ENCODE results near the gene ZSWIM8.
A peak's percentile ranks its signal among the peaks of the same experiment; 100 is the strongest.
"Not testable (repeated sequence)": the region's sequence is repeated elsewhere in the genome, so short reads cannot be mapped to it uniquely, and the experiment has no call there.

ZSWIM8 gene, protein sequence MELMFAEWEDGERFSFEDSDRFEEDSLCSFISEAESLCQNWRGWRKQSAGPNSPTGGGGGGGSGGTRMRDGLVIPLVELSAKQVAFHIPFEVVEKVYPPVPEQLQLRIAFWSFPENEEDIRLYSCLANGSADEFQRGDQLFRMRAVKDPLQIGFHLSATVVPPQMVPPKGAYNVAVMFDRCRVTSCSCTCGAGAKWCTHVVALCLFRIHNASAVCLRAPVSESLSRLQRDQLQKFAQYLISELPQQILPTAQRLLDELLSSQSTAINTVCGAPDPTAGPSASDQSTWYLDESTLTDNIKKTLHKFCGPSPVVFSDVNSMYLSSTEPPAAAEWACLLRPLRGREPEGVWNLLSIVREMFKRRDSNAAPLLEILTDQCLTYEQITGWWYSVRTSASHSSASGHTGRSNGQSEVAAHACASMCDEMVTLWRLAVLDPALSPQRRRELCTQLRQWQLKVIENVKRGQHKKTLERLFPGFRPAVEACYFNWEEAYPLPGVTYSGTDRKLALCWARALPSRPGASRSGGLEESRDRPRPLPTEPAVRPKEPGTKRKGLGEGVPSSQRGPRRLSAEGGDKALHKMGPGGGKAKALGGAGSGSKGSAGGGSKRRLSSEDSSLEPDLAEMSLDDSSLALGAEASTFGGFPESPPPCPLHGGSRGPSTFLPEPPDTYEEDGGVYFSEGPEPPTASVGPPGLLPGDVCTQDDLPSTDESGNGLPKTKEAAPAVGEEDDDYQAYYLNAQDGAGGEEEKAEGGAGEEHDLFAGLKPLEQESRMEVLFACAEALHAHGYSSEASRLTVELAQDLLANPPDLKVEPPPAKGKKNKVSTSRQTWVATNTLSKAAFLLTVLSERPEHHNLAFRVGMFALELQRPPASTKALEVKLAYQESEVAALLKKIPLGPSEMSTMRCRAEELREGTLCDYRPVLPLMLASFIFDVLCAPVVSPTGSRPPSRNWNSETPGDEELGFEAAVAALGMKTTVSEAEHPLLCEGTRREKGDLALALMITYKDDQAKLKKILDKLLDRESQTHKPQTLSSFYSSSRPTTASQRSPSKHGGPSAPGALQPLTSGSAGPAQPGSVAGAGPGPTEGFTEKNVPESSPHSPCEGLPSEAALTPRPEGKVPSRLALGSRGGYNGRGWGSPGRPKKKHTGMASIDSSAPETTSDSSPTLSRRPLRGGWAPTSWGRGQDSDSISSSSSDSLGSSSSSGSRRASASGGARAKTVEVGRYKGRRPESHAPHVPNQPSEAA (N-terminal part only)

DNA sequence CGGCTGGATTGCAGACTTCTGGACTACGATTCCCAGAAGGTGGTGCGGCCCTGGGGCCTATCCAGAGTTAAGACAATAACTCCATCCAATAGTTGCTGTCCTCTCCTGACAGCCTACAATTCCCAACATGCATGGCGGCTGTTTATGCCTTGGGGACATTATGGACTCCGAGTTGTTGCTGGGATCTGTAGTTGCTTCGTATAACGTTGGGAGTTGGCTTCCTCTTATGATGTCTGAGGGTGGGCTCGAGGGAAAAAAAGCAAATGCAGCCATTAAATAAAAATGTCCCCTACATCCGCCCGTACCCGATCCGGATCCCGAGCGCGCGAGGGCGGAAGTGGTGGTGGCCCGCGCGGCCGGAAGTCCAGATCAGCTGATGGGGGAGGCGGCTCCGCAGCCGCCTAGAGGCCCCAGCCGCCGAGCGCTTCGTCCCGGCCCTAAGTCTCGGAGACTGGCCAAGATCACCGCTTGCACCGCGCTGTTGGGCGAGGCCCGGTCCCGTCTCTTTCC, at the start of gene ZSWIM8:
Gene ZSWIM8, plus strand, starts transcription at position 396 of the 510 bp plus-strand sequence. CDS start 273 bp downstream, outside the sequence.
- DNase-seq (ENCODE audit: low spot score) = peak; percentile 92

DNA sequence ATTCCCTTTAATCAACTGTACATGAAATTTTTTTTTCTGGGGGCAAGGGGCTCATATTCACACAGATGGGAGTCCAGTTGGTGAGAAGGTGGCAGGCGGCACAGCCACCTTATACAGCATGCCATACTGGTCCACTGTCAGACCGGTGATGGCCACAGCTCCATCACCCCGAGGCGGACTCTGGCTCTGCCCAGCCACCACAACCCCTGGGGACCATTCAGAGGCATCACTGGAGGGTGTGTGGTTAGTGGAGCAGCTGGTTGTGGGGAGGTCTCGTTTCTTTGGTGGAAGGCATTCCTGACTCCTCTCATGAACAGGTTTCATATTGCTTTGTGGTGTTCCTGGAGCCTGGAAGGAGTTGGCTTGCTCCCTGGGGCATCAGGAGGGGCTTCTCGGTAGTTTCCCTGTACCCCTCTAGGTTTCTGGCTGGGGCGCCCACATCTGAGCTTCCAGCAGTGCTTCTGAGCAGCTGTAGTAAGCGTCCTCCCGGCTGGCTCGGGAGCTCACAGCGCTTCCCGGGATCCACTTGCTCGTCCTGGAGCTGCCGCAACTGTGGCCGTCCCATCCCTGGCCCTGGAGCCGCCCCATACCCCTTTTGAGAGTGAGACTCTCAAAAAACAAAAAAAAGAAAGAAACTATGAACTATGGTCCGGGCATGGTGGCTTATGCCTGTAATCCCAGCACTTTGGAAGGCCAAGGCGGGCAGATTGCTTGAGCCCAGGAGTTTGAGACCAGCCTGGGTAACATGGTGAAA, 44.7 kb upstream of the ZSWIM8 start:
- not testable (repeated sequence) for DNase-seq (ENCODE audit: low spot score)

DNA sequence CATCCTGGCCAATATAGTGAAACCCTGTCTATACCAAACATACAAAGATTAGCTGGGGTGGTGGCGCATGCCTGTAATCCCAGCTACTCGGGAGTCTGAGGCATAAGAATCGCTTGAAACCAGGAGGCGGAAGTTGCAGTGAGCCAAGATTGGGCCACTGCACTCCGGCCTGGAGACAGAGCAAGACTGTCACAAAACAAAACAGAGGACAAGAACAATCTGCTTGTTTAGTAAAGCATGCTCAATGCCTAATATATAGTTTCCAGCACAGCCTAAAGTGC, 43.0 kb upstream of the ZSWIM8 start:
- no peak for DNase-seq (ENCODE audit: low spot score)

DNA sequence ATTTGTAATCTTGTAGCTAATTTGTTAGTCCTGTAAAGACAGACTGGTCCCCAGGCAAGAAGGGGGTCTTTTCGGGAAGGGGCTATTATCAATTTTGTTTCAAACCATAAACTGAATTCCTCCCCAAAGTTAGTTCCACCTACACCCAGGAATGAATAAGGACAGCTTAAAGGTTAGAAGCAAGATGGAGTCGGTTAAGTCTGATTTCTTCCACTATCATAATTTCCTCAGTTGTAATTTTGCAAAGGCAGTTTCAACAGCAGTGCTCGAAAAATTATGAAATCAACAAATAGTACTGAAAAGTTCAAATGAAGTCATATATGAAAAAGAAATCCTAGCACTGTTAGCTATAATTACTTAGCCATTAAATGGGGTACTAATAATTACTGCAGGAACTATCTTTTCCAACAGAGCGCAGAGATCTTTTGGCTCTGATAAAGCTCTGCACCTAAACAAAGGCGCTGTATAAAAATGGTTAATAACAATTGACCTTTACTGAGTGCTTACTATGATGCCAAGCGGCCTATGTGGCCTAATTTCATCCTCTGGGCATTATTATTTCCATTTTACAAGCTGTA, 42.0 kb upstream of the ZSWIM8 start:
- DNase-seq (ENCODE audit: low spot score) = no peak

DNA sequence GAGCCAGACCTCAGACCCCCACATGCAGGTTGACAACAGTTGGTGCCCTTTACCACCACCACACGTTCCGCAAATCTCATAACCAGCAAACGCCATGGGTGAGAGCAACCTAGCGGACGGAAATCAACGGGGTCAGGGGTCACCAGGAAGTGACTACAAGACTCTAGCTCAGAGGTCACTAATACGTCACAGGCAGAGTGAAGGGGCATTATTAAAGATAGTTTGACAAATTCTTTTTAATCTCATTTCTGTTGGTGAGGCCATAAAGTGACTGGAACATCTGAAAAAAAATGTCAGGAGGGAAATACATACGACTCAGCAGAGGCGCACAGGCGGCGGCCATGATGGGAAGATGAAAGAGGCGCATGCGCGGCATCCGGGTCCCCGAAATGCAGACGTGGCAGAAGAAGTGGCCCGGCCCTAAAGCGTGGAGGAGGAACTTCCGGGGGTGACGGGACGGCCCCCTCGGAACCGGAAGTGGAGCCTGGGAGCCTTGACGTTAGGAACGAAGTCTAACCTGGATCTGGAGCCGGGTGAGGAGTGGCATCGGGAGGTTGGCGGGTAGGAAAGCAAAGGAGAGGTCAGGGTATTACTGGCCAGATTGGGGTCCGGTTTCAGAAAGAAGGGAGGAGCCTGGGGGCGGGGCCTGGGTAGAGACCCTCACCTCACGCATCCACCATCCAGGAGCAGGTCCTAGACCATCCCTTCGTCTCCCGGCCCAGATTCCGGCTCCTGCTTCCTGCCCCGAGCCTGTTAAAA, 41.3 kb upstream of the ZSWIM8 start, which contains the start of gene SEC24C:
Gene SEC24C, plus strand, starts transcription at position 468 of the 759 bp plus-strand sequence. CDS start 2,461 bp downstream, outside the sequence.
- peak; percentile 97 for DNase-seq (ENCODE audit: low spot score)

DNA sequence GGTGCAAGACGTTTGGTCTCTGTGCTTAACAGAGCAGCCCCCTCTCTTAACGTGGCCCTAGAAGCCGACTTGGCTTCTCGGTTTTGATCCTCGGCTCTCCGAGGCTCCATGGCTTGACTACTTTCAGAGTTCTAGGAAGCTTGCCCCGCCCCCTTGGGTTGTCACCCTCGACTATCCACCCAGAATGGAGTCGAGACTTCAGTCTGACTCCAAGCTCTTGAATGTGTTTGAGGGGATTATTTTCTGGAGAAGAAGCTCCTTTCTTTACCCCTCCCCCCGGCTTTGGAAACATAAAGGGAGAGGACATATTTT, 40.8 kb upstream of the ZSWIM8 start:
- peak; percentile 66 for DNase-seq (ENCODE audit: low spot score)

DNA sequence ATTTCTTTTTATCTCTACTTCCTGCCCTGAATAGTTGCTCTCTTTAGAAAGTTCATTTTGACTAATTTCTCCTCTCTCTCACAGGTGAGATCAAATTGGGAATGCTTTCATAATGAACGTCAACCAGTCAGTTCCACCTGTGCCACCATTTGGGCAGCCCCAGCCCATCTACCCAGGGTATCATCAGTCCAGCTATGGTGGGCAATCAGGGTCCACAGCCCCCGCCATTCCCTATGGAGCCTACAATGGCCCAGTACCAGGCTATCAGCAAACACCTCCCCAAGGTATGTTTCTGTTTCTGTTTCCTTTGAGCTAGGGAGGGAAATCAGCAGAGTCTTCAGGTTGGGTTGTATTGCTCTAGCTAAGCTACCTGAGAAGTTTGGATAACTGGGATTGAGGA, 38.7 kb upstream of the ZSWIM8 start:
- DNase-seq (ENCODE audit: low spot score) = no peak

DNA sequence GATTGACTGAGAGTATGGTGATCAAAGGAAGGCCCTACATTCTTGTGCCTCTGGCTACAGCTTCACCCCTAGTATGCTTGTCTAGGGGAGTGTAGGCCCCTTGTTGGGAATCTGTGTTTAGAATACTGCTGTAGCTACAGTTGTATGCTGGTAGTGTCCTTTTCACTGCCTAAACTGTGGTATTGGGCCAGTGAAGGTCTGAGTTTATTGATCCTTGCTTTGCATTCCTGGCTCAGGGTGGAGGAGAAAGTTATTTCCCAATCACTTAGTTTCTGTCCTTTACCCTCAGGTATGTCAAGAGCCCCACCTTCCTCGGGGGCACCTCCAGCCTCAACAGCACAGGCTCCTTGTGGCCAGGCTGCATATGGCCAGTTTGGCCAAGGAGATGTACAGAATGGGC, 34.6 kb upstream of the ZSWIM8 start:
- no peak for DNase-seq (ENCODE audit: low spot score)

DNA sequence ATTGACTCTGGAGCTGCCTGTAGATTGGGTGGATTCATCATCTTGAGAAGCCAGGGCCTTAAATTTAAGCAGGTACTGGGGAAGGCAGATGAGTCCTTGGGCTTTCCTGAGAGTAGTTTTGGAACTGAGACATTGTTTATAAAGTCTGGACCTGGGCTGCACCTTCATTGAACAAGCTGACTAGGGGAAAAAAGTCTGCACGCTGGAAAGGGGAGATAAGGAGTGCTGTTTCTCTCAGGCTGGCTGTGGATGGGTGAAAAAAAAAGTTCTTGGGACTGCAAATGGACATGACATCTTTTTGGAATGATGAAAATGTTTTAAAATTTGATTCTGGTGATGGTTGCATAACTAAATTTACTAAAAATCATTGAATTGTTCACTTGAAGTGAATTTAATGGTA, 29.2 kb upstream of the ZSWIM8 start:
- no peak for DNase-seq (ENCODE audit: low spot score)

DNA sequence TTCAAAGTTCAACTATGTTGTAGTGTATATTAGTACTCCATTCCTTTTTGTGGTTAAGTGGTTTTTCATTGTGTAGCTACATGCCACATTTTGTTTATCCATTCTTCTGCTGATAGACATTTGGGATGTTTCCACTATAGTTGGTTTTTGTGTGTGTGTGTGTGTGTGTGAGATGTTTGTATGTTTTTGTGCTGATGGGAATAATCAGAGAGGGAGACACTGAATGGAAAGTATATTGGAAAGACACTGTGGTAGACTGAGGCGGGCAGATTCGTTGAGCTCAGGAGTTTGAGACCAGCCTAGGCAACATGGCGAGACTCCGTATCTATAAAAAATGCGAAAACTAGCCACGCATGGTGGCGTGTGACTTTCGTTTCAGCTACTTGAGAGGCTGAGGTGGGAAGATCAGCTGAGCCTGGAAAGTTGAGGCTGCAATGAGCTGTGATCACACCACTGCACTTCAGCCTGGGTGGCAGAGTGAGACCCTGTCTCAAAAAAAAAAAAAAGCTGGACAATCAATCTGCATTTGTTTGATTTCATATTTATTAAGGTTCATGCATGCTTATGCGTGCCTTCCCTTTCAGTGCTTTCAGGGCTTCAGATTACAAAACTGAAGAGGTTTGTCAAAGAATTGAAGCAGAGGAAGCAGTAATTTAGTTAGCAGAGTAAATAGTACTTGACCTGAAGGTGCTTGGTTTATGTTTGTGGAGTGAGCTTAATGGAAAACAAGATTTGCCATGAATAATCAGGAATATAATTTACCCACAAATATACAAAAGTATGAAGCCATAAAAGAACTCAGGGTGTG, 26.5 kb upstream of the ZSWIM8 start:
- DNase-seq (ENCODE audit: low spot score) = no peak

DNA sequence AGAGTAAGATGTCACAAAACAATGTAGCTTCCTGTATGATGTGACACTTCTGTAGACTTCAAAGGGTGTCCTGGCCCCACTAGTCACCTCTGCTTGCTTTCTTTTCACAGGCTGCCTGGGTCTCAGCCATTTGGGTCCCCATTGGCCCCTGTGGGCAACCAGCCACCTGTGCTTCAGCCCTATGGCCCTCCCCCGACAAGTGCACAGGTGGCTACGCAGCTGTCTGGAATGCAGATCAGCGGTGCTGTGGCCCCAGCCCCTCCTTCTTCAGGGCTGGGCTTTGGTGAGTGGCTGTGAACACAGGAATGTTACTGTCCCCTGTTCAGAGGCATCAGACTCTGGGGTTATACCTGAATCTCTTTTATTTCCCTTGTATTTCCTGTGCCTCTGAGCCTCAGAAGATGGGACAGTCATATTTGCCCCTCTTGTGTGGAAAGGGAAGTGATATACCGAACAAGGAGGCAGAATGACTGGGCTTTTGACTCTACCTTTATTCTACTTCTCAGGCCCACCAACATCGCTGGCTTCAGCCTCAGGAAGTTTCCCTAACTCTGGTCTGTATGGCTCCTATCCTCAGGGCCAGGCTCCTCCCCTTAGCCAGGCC, 25.8 kb upstream of the ZSWIM8 start:
- DNase-seq (ENCODE audit: low spot score) = peak; percentile 86

DNA sequence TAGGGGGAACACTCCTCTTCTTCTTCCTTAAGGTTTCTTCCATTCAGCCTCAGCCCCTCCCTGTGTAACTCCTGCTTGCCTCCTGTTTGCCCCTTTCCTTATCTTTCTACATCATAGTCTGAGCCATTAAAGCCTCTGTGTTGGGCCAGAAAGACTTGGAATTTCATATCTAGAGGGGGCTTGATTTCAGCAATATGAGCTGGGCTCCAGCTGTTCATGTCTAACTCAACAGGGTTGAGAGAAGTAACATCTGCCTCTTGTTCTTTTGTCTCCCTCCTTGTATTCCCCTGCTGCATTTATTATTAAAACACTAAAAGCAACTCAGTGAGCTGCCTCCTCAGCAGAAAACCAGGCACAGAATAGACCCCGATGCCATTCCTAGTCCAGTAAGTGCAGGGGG, 23.6 kb upstream of the ZSWIM8 start:
- DNase-seq (ENCODE audit: low spot score) = no peak

DNA sequence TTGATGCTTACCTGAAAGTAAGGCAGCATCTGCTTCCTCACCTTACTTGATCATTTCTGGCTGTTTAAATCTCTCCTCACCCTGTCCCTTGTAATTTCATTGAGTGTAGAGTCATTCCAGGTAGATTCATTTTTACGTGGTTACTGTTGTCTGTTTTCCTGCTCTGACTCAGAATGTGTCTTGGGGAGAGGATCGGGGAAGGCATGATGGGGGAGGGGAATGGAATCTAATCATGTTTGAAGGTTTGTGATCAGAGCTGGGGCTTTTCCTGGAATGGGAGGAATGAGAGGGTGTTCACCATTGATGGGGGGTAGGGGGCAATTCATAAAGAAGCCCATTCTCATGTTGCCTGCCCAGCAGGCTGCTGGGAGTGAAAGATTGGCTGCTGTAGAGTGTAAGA, 22.5 kb upstream of the ZSWIM8 start:
- peak; percentile 87 for DNase-seq (ENCODE audit: low spot score)

DNA sequence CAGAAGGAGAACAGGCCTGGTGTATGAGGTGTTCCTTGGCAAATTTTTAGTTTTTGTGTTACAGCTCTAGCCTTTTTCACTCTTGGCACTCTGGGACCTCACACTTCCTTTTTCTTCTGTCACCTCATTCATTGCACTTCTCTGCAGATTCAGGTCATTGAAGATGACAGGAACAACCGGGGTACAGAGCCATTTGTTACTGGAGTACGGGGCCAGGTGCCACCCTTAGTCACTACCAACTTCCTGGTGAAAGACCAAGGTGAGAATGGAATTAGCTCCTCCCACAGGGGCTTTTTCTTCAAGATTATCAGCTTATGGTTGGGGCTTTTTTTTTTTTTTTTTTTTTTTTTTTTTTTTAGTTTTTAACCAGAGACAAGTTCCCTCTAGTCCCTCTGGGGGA, 22.1 kb upstream of the ZSWIM8 start:
- DNase-seq (ENCODE audit: low spot score) = peak; percentile 29

DNA sequence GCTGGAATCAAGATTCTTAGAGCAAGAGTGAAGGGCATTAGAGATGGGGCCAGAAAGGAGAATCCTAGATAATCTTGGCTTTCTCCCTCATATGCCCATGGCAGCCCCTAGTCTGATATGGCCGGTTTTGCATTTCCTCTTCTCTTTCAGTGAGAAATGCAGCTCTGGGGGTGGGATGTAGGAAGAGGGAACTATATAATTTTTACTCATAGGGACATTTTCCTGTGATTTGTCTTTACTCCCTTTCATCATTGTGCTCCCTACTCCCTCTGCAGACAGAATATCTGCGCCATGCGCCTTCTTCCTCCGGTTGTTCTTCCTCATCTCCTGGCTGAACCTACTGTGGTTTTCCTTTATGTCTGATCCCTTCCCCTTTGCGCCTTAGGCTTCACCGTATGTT, 20.3 kb upstream of the ZSWIM8 start:
- no peak for DNase-seq (ENCODE audit: low spot score)

DNA sequence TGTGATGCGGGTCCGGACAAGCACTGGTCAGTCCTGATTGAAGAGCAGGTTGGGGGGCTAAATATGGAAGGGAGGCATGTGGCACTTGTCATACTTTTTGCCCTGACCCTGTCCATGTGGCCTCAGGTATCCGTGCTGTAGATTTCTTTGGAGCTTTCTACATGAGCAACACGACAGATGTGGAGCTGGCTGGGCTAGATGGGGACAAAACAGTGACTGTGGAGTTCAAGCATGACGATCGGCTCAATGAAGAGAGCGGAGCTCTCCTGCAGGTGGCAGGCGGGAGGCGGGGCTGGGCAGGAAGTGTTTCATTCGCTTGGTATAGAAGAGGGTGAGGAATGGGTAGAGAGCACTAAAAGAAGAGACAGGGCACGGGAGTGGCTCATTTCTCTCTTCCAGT, 16.5 kb upstream of the ZSWIM8 start:
- no peak for DNase-seq (ENCODE audit: low spot score)

DNA sequence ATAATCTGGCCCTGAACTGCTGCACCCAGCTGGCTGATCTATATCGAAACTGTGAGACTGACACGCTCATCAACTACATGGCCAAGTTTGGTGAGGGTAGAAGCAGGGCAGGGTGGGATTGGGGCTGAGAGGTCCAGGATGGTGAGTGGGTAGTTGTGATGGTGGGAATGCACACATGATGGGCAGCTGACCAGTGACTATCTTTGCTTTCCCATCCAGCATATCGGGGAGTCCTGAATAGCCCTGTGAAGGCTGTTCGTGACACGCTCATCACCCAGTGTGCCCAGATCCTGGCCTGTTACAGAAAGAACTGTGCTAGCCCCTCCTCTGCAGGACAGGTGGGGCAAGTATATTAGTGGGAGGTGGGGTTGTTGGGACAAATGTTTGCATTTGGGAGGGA, 16.0 kb upstream of the ZSWIM8 start:
- DNase-seq (ENCODE audit: low spot score) = no peak

DNA sequence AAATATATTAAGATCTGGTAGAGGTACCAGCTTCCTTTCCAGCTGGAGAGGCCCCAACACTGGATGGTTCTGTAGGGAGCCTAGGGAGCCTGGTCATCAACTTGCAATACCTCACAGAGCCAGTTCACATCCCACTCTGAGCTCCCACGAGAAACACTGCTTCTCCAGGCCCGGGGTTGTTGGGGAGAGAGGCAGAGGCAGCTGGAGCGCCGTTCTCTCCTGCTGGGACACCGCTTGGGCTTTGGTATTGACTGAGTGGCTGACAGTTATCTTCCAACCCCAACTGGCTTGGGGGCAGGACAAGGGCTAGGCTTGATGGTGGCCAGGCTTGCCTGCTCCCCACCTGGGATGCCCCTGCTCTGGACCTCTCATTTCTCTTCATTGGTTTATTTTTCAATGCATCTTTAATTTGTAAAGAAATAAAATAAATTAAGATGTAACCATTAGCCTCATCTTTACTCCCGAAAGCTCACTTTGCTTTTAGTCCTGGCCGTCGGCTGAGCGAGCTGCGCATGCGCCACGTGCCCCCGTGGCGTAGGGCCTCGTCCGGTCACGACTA, 13.6 kb upstream of the ZSWIM8 start:
- DNase-seq (ENCODE audit: low spot score) = peak; percentile 22

All from kidney tubule cell (primary cell).